HL-60 (cell line): ENCODE data around the gene ZNF146.

Experiments used
- GABPA ChIP-seq: IDR thresholded peaks from 2 replicates; pipeline ENCODE4 v1.6.1; 2012; ENCODE audit warnings: low read depth
- POLR2AphosphoS5 ChIP-seq: IDR thresholded peaks from 2 replicates; pipeline ENCODE4 v1.6.1; 2012; ENCODE audit warnings: low read depth
- TF ChIP-seq, protein P1 (sequence below): IDR thresholded peaks from one replicate; pipeline ENCODE4 v1.5.1; 2011; ENCODE audit warnings: low read length, control low read depth, inconsistent platforms; ENCODE audit not compliant: insufficient read depth
- TF ChIP-seq, protein P2 (sequence below): IDR thresholded peaks from 2 replicates; pipeline ENCODE4 v1.6.1; 2012; ENCODE audit warnings: low read depth; ENCODE audit not compliant: insufficient replicate concordance

DNA sequence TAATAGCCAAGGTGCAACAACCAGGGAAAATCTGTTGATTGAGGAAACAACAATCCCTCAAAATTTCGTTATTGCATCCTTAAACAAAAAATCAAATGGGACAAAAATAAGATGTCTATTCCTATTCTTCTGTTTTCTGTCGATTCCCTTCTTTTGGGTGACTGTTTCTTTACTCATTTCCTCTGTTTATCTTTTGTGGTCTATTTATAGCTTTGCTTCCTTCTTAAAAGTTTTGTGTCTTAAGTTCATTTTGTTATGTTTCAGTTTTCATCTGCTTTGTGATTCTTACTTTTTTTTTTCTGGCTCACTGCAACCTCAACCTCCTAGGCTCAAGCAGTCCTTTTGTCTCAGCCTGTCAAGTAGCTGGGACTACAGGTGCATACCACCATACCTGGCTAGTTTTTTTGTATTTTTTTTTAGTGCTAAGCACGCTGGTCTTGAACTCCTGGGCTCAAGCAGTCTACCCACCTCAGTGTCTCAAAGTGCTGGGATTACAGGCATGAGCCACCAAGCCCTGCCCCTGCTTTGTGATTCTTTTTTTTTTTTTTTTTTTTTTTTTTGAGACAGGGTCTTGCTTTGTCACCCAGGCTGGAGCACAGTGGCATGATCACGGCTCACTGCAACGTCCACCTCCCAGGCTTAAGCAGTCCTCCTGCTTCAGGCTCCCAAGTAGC, 10.4 kb downstream of the ZNF146 start:
- TF ChIP-seq, protein P1, sequence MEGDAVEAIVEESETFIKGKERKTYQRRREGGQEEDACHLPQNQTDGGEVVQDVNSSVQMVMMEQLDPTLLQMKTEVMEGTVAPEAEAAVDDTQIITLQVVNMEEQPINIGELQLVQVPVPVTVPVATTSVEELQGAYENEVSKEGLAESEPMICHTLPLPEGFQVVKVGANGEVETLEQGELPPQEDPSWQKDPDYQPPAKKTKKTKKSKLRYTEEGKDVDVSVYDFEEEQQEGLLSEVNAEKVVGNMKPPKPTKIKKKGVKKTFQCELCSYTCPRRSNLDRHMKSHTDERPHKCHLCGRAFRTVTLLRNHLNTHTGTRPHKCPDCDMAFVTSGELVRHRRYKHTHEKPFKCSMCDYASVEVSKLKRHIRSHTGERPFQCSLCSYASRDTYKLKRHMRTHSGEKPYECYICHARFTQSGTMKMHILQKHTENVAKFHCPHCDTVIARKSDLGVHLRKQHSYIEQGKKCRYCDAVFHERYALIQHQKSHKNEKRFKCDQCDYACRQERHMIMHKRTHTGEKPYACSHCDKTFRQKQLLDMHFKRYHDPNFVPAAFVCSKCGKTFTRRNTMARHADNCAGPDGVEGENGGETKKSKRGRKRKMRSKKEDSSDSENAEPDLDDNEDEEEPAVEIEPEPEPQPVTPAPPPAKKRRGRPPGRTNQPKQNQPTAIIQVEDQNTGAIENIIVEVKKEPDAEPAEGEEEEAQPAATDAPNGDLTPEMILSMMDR, result no peak
- TF ChIP-seq, protein P2, sequence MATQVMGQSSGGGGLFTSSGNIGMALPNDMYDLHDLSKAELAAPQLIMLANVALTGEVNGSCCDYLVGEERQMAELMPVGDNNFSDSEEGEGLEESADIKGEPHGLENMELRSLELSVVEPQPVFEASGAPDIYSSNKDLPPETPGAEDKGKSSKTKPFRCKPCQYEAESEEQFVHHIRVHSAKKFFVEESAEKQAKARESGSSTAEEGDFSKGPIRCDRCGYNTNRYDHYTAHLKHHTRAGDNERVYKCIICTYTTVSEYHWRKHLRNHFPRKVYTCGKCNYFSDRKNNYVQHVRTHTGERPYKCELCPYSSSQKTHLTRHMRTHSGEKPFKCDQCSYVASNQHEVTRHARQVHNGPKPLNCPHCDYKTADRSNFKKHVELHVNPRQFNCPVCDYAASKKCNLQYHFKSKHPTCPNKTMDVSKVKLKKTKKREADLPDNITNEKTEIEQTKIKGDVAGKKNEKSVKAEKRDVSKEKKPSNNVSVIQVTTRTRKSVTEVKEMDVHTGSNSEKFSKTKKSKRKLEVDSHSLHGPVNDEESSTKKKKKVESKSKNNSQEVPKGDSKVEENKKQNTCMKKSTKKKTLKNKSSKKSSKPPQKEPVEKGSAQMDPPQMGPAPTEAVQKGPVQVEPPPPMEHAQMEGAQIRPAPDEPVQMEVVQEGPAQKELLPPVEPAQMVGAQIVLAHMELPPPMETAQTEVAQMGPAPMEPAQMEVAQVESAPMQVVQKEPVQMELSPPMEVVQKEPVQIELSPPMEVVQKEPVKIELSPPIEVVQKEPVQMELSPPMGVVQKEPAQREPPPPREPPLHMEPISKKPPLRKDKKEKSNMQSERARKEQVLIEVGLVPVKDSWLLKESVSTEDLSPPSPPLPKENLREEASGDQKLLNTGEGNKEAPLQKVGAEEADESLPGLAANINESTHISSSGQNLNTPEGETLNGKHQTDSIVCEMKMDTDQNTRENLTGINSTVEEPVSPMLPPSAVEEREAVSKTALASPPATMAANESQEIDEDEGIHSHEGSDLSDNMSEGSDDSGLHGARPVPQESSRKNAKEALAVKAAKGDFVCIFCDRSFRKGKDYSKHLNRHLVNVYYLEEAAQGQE, result no peak
- no peak for TF ChIP-seq POLR2AphosphoS5
- no peak for TF ChIP-seq GABPA
